Measurements from ENCODE around the gene CRYBG1. TPM values are rescaled to one million over a fixed set of nuclear protein-coding genes. Genes with fewer than 3 reads are reported as not detected.

The CRYBG1 gene
- total RNA-seq, 1 experiment from 2014 or later: 10.1 TPM

DNA sequence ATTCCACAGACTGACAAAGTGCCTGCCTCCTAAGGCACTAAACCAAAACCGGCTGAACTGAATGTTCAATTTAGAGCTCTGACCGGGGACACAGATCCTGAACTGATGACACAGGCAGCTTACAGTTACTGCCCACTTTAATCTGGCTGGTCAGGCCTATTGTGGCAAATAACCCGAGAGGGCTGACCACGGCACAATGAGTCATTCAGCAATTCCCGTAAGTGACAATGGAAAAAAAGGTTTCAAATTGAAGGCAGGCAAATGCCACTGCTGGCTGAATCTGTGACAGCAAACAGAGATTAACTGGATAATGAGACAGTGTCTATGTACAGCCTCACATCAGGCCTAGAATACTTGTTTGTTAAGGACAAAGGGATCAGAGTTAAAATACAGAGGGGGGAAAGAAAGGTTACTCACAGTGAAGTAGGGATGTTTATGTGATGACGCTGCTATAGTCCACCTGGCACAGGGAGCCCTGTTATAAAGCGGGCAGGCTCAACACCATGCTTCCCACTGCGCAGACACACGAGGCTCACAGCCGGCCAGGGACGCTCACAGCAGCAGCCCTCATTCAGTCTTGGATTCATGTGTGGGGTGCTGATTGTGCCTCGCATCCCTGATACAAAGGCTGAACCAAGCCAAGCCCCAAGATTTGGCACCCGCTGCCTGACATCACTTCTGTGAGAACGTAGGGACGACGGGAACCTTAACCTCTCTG is 214.4 kb downstream of the CRYBG1 start (continued):
- TF ChIP-seq, protein P1, sequence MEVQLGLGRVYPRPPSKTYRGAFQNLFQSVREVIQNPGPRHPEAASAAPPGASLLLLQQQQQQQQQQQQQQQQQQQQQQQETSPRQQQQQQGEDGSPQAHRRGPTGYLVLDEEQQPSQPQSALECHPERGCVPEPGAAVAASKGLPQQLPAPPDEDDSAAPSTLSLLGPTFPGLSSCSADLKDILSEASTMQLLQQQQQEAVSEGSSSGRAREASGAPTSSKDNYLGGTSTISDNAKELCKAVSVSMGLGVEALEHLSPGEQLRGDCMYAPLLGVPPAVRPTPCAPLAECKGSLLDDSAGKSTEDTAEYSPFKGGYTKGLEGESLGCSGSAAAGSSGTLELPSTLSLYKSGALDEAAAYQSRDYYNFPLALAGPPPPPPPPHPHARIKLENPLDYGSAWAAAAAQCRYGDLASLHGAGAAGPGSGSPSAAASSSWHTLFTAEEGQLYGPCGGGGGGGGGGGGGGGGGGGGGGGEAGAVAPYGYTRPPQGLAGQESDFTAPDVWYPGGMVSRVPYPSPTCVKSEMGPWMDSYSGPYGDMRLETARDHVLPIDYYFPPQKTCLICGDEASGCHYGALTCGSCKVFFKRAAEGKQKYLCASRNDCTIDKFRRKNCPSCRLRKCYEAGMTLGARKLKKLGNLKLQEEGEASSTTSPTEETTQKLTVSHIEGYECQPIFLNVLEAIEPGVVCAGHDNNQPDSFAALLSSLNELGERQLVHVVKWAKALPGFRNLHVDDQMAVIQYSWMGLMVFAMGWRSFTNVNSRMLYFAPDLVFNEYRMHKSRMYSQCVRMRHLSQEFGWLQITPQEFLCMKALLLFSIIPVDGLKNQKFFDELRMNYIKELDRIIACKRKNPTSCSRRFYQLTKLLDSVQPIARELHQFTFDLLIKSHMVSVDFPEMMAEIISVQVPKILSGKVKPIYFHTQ (CRISPR knock-in tag; IDR thresholded peaks at IDR 0.05): no peak

DNA sequence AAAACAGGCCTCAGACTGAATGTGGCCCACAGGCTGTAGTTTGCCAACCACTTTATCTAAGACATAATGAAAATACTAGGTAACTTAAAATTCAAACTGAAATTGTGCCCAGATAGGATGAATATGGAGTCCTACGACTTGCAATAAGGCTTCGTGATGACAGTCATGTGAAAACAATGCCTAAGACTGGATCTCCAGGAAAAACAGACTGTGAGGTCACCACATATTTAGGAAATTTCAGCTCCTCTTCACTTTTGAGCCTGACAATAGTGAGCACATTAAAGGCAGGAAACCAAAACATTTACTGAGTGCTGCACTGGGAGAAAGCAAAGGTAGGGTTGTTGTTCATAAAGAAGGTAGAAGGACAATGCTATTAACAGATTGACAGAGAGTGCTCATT is 218.8 kb downstream of the CRYBG1 start:
- Mint-ChIP-seq H3K4me3 (no peak overlapping the region), H3K27me3 (ENCODE audit: low read depth) (no peaks in the 10 kb centered on the region), H3K9me3 (no peaks in the 10 kb centered on the region), H3K27ac (no peak overlapping the region), H3K36me3 (peaks cover 23% of the 10 kb centered on the region), H3K4me1 (no peaks in the 10 kb centered on the region)
- TF ChIP-seq NFATC4 (CRISPR knock-in tag; IDR thresholded peaks at IDR 0.05): no peak
- TF ChIP-seq, protein P2, sequence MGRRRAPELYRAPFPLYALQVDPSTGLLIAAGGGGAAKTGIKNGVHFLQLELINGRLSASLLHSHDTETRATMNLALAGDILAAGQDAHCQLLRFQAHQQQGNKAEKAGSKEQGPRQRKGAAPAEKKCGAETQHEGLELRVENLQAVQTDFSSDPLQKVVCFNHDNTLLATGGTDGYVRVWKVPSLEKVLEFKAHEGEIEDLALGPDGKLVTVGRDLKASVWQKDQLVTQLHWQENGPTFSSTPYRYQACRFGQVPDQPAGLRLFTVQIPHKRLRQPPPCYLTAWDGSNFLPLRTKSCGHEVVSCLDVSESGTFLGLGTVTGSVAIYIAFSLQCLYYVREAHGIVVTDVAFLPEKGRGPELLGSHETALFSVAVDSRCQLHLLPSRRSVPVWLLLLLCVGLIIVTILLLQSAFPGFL (CRISPR knock-in tag; IDR thresholded peaks at IDR 0.05; ENCODE audit: borderline replicate concordance): no peak
- TF ChIP-seq SMAD3 (CRISPR knock-in tag; IDR thresholded peaks at IDR 0.05; ENCODE audit: borderline replicate concordance): no peak
- no peak for TF ChIP-seq SMAD4 (CRISPR knock-in tag; IDR thresholded peaks at IDR 0.05)
- no peak for TF ChIP-seq SP1 (CRISPR knock-in tag; conservative IDR thresholded peaks at IDR 0.05)
- no peak for DNase-seq (ENCODE audit: low spot score)
- ChIA-PET POLR2A (no interaction called here), CTCF (interaction anchor here (0.7 to 1.7 kb wide), 4 partner anchors 13 to 418 kb away, joined by 3 to 7 read pairs (median 3); no protein-coding TSS in a partner anchor)
- no peak for ATAC-seq

DNA sequence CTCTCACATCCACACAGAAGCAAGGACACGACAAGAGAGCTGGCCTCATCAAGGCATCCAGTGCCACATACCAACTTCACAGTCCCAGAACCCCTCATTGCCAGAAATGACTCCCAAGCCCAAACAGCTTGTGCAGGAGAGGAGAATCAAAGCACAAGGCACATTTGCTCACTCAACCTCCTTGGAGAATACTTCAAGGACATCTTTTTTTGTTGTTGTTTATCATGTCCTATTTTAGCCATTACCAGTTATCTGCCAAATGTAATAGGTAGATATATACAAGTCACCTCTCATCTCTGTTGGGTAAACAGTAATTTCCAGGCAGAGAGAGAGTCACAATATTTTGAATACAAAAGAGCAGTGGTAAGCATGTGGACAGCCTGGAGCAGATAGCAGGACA is 221.0 kb downstream of the CRYBG1 start:
- CTCF ChIA-PET: interaction anchor here (0.6 to 0.8 kb wide), 2 partner anchors 172 to 398 kb away, joined by 3 to 5 read pairs; no protein-coding TSS in a partner anchor
- no peaks in the 10 kb centered on the region for H3K9me3 Mint-ChIP-seq
- no peaks in the 10 kb centered on the region for H3K27me3 Mint-ChIP-seq (ENCODE audit: low read depth)
- H3K27ac Mint-ChIP-seq: peak overlapping the region; percentile 7
- H3K36me3 Mint-ChIP-seq: peaks cover 22% of the 10 kb centered on the region
- no peak overlapping the region for H3K4me3 Mint-ChIP-seq
- ATAC-seq (no peak), DNase-seq (ENCODE audit: low spot score) (no peak)
- peaks cover 12% of the 10 kb centered on the region for H3K4me1 Mint-ChIP-seq
- TF ChIP-seq HMGA2 (CRISPR knock-in tag; IDR thresholded peaks at IDR 0.05): no peak
- no peak for TF ChIP-seq FOXK1 (CRISPR knock-in tag; IDR thresholded peaks at IDR 0.05)
- no peak for TF ChIP-seq CREM (CRISPR knock-in tag; IDR thresholded peaks at IDR 0.05)
- no peak for TF ChIP-seq ZNF219 (CRISPR knock-in tag; IDR thresholded peaks at IDR 0.05; ENCODE audit: borderline replicate concordance)
- TF ChIP-seq, protein P3, sequence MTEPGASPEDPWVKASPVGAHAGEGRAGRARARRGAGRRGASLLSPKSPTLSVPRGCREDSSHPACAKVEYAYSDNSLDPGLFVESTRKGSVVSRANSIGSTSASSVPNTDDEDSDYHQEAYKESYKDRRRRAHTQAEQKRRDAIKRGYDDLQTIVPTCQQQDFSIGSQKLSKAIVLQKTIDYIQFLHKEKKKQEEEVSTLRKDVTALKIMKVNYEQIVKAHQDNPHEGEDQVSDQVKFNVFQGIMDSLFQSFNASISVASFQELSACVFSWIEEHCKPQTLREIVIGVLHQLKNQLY (CRISPR knock-in tag; IDR thresholded peaks at IDR 0.05): no peak
- TF ChIP-seq, protein P4, sequence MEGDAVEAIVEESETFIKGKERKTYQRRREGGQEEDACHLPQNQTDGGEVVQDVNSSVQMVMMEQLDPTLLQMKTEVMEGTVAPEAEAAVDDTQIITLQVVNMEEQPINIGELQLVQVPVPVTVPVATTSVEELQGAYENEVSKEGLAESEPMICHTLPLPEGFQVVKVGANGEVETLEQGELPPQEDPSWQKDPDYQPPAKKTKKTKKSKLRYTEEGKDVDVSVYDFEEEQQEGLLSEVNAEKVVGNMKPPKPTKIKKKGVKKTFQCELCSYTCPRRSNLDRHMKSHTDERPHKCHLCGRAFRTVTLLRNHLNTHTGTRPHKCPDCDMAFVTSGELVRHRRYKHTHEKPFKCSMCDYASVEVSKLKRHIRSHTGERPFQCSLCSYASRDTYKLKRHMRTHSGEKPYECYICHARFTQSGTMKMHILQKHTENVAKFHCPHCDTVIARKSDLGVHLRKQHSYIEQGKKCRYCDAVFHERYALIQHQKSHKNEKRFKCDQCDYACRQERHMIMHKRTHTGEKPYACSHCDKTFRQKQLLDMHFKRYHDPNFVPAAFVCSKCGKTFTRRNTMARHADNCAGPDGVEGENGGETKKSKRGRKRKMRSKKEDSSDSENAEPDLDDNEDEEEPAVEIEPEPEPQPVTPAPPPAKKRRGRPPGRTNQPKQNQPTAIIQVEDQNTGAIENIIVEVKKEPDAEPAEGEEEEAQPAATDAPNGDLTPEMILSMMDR (IDR thresholded peaks at IDR 0.05): no peak
- no peak for TF ChIP-seq ZNF423 (CRISPR knock-in tag; IDR thresholded peaks at IDR 0.05)
- no peak for TF ChIP-seq ESRRA (CRISPR knock-in tag; IDR thresholded peaks at IDR 0.05; ENCODE audit: borderline replicate concordance)
- TF ChIP-seq ZNF317 (CRISPR knock-in tag; IDR thresholded peaks at IDR 0.05; ENCODE audit: borderline replicate concordance, low read depth): no peak
- TF ChIP-seq, protein P5, sequence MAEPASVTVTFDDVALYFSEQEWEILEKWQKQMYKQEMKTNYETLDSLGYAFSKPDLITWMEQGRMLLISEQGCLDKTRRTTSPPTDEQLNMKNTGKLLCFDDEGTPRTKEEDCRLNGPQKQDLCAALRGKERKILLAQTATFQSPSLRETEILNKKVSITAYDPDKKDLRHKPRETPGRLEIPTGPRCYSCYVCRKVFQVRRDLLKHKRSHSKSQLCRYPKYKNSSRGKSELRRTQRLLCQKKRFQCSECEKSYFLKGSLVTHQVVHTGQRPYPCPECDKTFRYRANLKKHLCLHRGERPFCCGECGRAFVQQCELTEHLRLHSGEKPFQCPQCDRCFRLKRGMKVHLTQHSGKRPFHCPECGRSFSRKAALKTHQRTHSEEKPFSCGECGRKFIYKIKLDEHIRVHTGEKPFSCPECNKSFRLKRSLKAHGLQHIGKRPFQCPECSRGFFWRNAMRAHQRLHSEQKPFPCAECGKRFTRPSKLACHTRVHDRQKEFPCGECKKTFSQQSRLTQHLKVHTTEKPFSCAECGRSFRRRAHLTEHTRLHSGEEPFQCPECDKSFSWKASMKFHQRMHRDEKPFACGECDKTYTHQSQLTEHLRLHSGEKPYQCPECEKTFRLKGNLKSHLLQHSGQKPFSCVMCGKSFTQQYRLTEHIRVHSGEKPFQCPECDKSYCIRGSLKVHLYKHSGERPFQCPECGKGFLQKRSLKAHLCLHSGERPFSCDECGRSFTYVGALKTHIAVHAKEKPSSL (CRISPR knock-in tag; conservative IDR thresholded peaks at IDR 0.05): no peak
- TF ChIP-seq, protein P6, sequence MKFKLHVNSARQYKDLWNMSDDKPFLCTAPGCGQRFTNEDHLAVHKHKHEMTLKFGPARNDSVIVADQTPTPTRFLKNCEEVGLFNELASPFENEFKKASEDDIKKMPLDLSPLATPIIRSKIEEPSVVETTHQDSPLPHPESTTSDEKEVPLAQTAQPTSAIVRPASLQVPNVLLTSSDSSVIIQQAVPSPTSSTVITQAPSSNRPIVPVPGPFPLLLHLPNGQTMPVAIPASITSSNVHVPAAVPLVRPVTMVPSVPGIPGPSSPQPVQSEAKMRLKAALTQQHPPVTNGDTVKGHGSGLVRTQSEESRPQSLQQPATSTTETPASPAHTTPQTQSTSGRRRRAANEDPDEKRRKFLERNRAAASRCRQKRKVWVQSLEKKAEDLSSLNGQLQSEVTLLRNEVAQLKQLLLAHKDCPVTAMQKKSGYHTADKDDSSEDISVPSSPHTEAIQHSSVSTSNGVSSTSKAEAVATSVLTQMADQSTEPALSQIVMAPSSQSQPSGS (CRISPR knock-in tag; IDR thresholded peaks at IDR 0.05; ENCODE audit: borderline replicate concordance, low read depth): no peak
- TF ChIP-seq ZNF416 (CRISPR knock-in tag; IDR thresholded peaks at IDR 0.05): no peak
- TF ChIP-seq, protein P7, sequence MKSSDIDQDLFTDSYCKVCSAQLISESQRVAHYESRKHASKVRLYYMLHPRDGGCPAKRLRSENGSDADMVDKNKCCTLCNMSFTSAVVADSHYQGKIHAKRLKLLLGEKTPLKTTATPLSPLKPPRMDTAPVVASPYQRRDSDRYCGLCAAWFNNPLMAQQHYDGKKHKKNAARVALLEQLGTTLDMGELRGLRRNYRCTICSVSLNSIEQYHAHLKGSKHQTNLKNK (CRISPR knock-in tag; IDR thresholded peaks at IDR 0.05): no peak
- POLR2A ChIA-PET: no interaction called here

All from WTC11 (cell line).